GM10266 (cell line): ENCODE measurements around the gene MYCN.
"Not testable (repeated sequence)": the region's sequence is repeated elsewhere in the genome, so short reads cannot be mapped to it uniquely, and the experiment has no call there.

Experiments
- DNase-seq: peaks from one replicate; pipeline ENCODE4 v3.0.0; 2012; ENCODE audit errors: extremely low spot score
- CTCF ChIP-seq: IDR thresholded peaks from 2 replicates; pipeline ENCODE4 v1.5.1; 2012; ENCODE audit warnings: mild to moderate bottlenecking, low read depth; ENCODE audit not compliant: control insufficient read depth, insufficient read depth; ENCODE audit errors: missing control alignments

MYCN gene

GRCh38 chr2:15901808-15902130 is 38.6 kb upstream of the MYCN start:
- no peak for TF ChIP-seq CTCF
- no peak for DNase-seq

GRCh38 chr2:15903910-15904309 is 36.4 kb upstream of the MYCN start:
- DNase-seq: not testable (repeated sequence)

- no peak for DNase-seq
- no peak for TF ChIP-seq CTCF
Observed at GRCh38 chr2:15905267-15905645, 35.1 kb upstream of the MYCN start.

GRCh38 chr2:15905986-15906491 is 34.3 kb upstream of the MYCN start:
- TF ChIP-seq CTCF: no peak
- no peak for DNase-seq

GRCh38 chr2:15906778-15907177 is 33.6 kb upstream of the MYCN start:
- DNase-seq: no peak
- TF ChIP-seq CTCF: no peak

GRCh38 chr2:15907461-15908324 is 32.7 kb upstream of the MYCN start:
- DNase-seq: no peak
- TF ChIP-seq CTCF: no peak

GRCh38 chr2:15908371-15908770 is 32.0 kb upstream of the MYCN start:
- no peak for DNase-seq
- no peak for TF ChIP-seq CTCF

- DNase-seq: no peak
- TF ChIP-seq CTCF: no peak
Observed at GRCh38 chr2:15909157-15909556, 31.2 kb upstream of the MYCN start.
